ENCODE measurements around the gene SLC30A10. TPM values are rescaled to one million over a fixed set of nuclear protein-coding genes. Genes with fewer than 3 reads are reported as not detected.

Gene SLC30A10
- total RNA-seq, 2 donors from 2014 or later = not detected

- no peak for ATAC-seq (ENCODE audit: insufficient number of reproducible peaks, low FRiP score, low read depth)
- no peak for TF ChIP-seq CTCF (IDR thresholded peaks at IDR 0.05)
- no peak overlapping the region for H3K27ac ChIP-seq
- DNase-seq (ENCODE audit: low spot score) = no peak
- peaks cover 5% of the 10 kb centered on the region for H3K36me3 ChIP-seq
- no peaks in the 10 kb centered on the region for H3K27me3 ChIP-seq (replicated peaks; ENCODE audit: insufficient read depth)
- H3K4me1 ChIP-seq (ENCODE audit: control insufficient read depth in 1 of 2, low read depth in 2 of 2) = no peaks in the 10 kb centered on the region
- no peak overlapping the region for H3K4me3 ChIP-seq
- no peaks in the 10 kb centered on the region for H3K9me3 ChIP-seq
Measured at GRCh38 chr1:219963432-219963831, 35.1 kb upstream of the SLC30A10 start.

GRCh38 chr1:219961684-219962083, 33.3 kb upstream of the SLC30A10 start:
- DNase-seq (ENCODE audit: low spot score) = no peak
- Histone ChIP-seq H3K36me3 (no peaks in the 10 kb centered on the region), H3K4me1 (ENCODE audit: control insufficient read depth in 1 of 2, low read depth in 2 of 2) (no peaks in the 10 kb centered on the region), H3K4me3 (no peak overlapping the region), H3K27me3 (replicated peaks; ENCODE audit: insufficient read depth) (no peaks in the 10 kb centered on the region), H3K9me3 (no peaks in the 10 kb centered on the region), H3K27ac (no peak overlapping the region)
- no peak for TF ChIP-seq CTCF (IDR thresholded peaks at IDR 0.05)
- ATAC-seq (ENCODE audit: insufficient number of reproducible peaks, low FRiP score, low read depth) = no peak

GRCh38 chr1:219959540-219960203, 31.3 kb upstream of the SLC30A10 start:
- no peaks in the 10 kb centered on the region for H3K9me3 ChIP-seq
- H3K4me1 ChIP-seq (ENCODE audit: control insufficient read depth in 1 of 2, low read depth in 2 of 2) = no peaks in the 10 kb centered on the region
- no peak for DNase-seq (ENCODE audit: low spot score)
- no peak for ATAC-seq (ENCODE audit: insufficient number of reproducible peaks, low FRiP score, low read depth)
- H3K27me3 ChIP-seq (replicated peaks; ENCODE audit: insufficient read depth) = no peaks in the 10 kb centered on the region
- TF ChIP-seq CTCF (IDR thresholded peaks at IDR 0.05) = no peak
- H3K27ac ChIP-seq = no peak overlapping the region
- no peaks in the 10 kb centered on the region for H3K36me3 ChIP-seq
- H3K4me3 ChIP-seq = no peak overlapping the region

GRCh38 chr1:219958875-219959417, 30.6 kb upstream of the SLC30A10 start:
- Histone ChIP-seq H3K9me3 (no peaks in the 10 kb centered on the region), H3K4me3 (no peak overlapping the region), H3K27ac (no peak overlapping the region), H3K36me3 (no peaks in the 10 kb centered on the region), H3K4me1 (ENCODE audit: control insufficient read depth in 1 of 2, low read depth in 2 of 2) (no peaks in the 10 kb centered on the region), H3K27me3 (replicated peaks; ENCODE audit: insufficient read depth) (no peaks in the 10 kb centered on the region)
- ATAC-seq (ENCODE audit: insufficient number of reproducible peaks, low FRiP score, low read depth) (no peak), DNase-seq (ENCODE audit: low spot score) (no peak)
- TF ChIP-seq CTCF (IDR thresholded peaks at IDR 0.05) = no peak

- no peak for DNase-seq (ENCODE audit: low spot score)
- Histone ChIP-seq H3K4me3 (no peak overlapping the region), H3K36me3 (no peaks in the 10 kb centered on the region), H3K4me1 (ENCODE audit: control insufficient read depth in 1 of 2, low read depth in 2 of 2) (no peaks in the 10 kb centered on the region), H3K27ac (no peak overlapping the region), H3K27me3 (replicated peaks; ENCODE audit: insufficient read depth) (no peaks in the 10 kb centered on the region), H3K9me3 (no peaks in the 10 kb centered on the region)
- TF ChIP-seq CTCF (IDR thresholded peaks at IDR 0.05) = no peak
- no peak for ATAC-seq (ENCODE audit: insufficient number of reproducible peaks, low FRiP score, low read depth)
Measured at GRCh38 chr1:219954736-219955421, 26.5 kb upstream of the SLC30A10 start.
